Measurements from ENCODE around the gene PGA3. TPM values are rescaled to one million over a fixed set of nuclear protein-coding genes. Genes with fewer than 3 reads are reported as not detected.
"Not testable (repeated sequence)": the region's sequence is repeated elsewhere in the genome, so short reads cannot be mapped to it uniquely, and the experiment has no call there.

PGA3 gene
- total RNA-seq, 2 donors from 2014 or later: not detected

- DNase-seq (peak; percentile 27 to 43), ATAC-seq (replicated peaks in 1 of 2) (no peak)
- H3K4me3 Mint-ChIP-seq: peak overlapping the region; percentile 70 to 71
- no peaks in the 10 kb centered on the region for H3K27me3 Mint-ChIP-seq (ENCODE audit: low read depth)
- no peaks in the 10 kb centered on the region for H3K9me3 Mint-ChIP-seq
- H3K4me1 Mint-ChIP-seq (ENCODE audit: low read depth): peaks cover 65% of the 10 kb centered on the region
- H3K27ac Mint-ChIP-seq: peak overlapping the region; percentile 72
- H3K36me3 Mint-ChIP-seq (ENCODE audit: insufficient read depth in 2 of 2): no peaks in the 10 kb centered on the region
Measured at GRCh38 chr11:61163714-61164605, 39.4 kb upstream of the PGA3 start.

- Mint-ChIP-seq H3K27ac (peak overlapping the region; percentile 72), H3K27me3 (ENCODE audit: low read depth) (no peaks in the 10 kb centered on the region), H3K4me3 (peak overlapping the region; percentile 70 to 71), H3K4me1 (ENCODE audit: low read depth) (peaks cover 59% of the 10 kb centered on the region), H3K36me3 (ENCODE audit: insufficient read depth in 2 of 2) (no peaks in the 10 kb centered on the region), H3K9me3 (no peaks in the 10 kb centered on the region)
- DNase-seq: no peak
- no peak for ATAC-seq (replicated peaks in 1 of 2)
Measured at GRCh38 chr11:61164606-61165424, 38.5 kb upstream of the PGA3 start.

- H3K27me3 Mint-ChIP-seq (ENCODE audit: low read depth); H3K36me3 Mint-ChIP-seq (ENCODE audit: insufficient read depth in 2 of 2); H3K4me3 Mint-ChIP-seq; DNase-seq; ATAC-seq (replicated peaks in 1 of 2); H3K27ac Mint-ChIP-seq; H3K9me3 Mint-ChIP-seq: not testable (repeated sequence)
- peaks cover 50% of the 10 kb centered on the region for H3K4me1 Mint-ChIP-seq (ENCODE audit: low read depth)
Measured at GRCh38 chr11:61165785-61166184, 37.5 kb upstream of the PGA3 start.

GRCh38 chr11:61166331-61166730 lies 37.0 kb upstream of the PGA3 start:
- not testable (repeated sequence) for H3K36me3 Mint-ChIP-seq (ENCODE audit: insufficient read depth in 2 of 2); H3K27ac Mint-ChIP-seq; ATAC-seq (replicated peaks in 1 of 2); H3K27me3 Mint-ChIP-seq (ENCODE audit: low read depth); H3K9me3 Mint-ChIP-seq; DNase-seq; H3K4me3 Mint-ChIP-seq
- peaks cover 49% of the 10 kb centered on the region for H3K4me1 Mint-ChIP-seq (ENCODE audit: low read depth)

GRCh38 chr11:61168042-61168688 lies 35.1 kb upstream of the PGA3 start:
- H3K9me3 Mint-ChIP-seq: peaks cover 8% of the 10 kb centered on the region in 2 donors
- peaks cover 4 to 9% of the 10 kb centered on the region in 2 donors for H3K36me3 Mint-ChIP-seq (ENCODE audit: insufficient read depth in 2 of 2)
- H3K27me3 Mint-ChIP-seq (ENCODE audit: low read depth): no peaks in the 10 kb centered on the region
- no peak overlapping the region for H3K4me3 Mint-ChIP-seq
- H3K27ac Mint-ChIP-seq: no peak overlapping the region
- ATAC-seq (replicated peaks in 1 of 2): no peak
- DNase-seq: no peak
- peaks cover 48% of the 10 kb centered on the region for H3K4me1 Mint-ChIP-seq (ENCODE audit: low read depth)

GRCh38 chr11:61168800-61169199 lies 34.5 kb upstream of the PGA3 start:
- Mint-ChIP-seq H3K36me3 (ENCODE audit: insufficient read depth in 2 of 2) (peaks cover 4 to 9% of the 10 kb centered on the region in 2 donors), H3K27ac (no peak overlapping the region), H3K9me3 (peaks cover 8 to 9% of the 10 kb centered on the region in 2 donors), H3K4me1 (ENCODE audit: low read depth) (peaks cover 42% of the 10 kb centered on the region), H3K27me3 (ENCODE audit: low read depth) (no peaks in the 10 kb centered on the region), H3K4me3 (no peak overlapping the region)
- DNase-seq (no peak), ATAC-seq (replicated peaks in 1 of 2) (no peak)

GRCh38 chr11:61170566-61170965 lies 32.7 kb upstream of the PGA3 start:
- no peak overlapping the region for H3K4me3 Mint-ChIP-seq
- peaks cover 26% of the 10 kb centered on the region for H3K4me1 Mint-ChIP-seq (ENCODE audit: low read depth)
- no peak for ATAC-seq (replicated peaks in 1 of 2)
- H3K9me3 Mint-ChIP-seq: peaks cover 8 to 9% of the 10 kb centered on the region in 2 donors
- H3K36me3 Mint-ChIP-seq (ENCODE audit: insufficient read depth in 2 of 2): peaks cover 4 to 9% of the 10 kb centered on the region in 2 donors
- no peaks in the 10 kb centered on the region for H3K27me3 Mint-ChIP-seq (ENCODE audit: low read depth)
- no peak overlapping the region for H3K27ac Mint-ChIP-seq
- DNase-seq: no peak

- Mint-ChIP-seq H3K27ac (no peak overlapping the region), H3K9me3 (peaks cover 8 to 9% of the 10 kb centered on the region in 2 donors), H3K4me3 (no peak overlapping the region), H3K4me1 (ENCODE audit: low read depth) (peaks cover 26% of the 10 kb centered on the region), H3K27me3 (ENCODE audit: low read depth) (no peaks in the 10 kb centered on the region), H3K36me3 (ENCODE audit: insufficient read depth in 2 of 2) (peaks cover 4 to 9% of the 10 kb centered on the region in 2 donors)
- ATAC-seq (replicated peaks in 1 of 2) (no peak), DNase-seq (no peak)
Measured at GRCh38 chr11:61171907-61172306, 31.4 kb upstream of the PGA3 start.

- no peak overlapping the region for H3K4me3 Mint-ChIP-seq
- no peak for ATAC-seq (replicated peaks in 1 of 2)
Measured at GRCh38 chr11:61172356-61172755, 31.0 kb upstream of the PGA3 start.

GRCh38 chr11:61172888-61173287 lies 30.4 kb upstream of the PGA3 start:
- Mint-ChIP-seq H3K27me3 (ENCODE audit: low read depth) (no peaks in the 10 kb centered on the region), H3K27ac (no peak overlapping the region), H3K9me3 (peaks cover 8 to 9% of the 10 kb centered on the region in 2 donors), H3K36me3 (ENCODE audit: insufficient read depth in 2 of 2) (peaks cover 4 to 9% of the 10 kb centered on the region in 2 donors), H3K4me3 (no peak overlapping the region), H3K4me1 (ENCODE audit: low read depth) (peaks cover 18% of the 10 kb centered on the region)
- DNase-seq (no peak), ATAC-seq (replicated peaks in 1 of 2) (no peak)

More at GRCh38 chr11:61172356-61172755, 31.0 kb upstream of the PGA3 start:
- no peaks in the 10 kb centered on the region for H3K27me3 Mint-ChIP-seq (ENCODE audit: low read depth)
- H3K27ac Mint-ChIP-seq: no peak overlapping the region
- no peak for DNase-seq
- peaks cover 23% of the 10 kb centered on the region for H3K4me1 Mint-ChIP-seq (ENCODE audit: low read depth)
- peaks cover 4 to 9% of the 10 kb centered on the region in 2 donors for H3K36me3 Mint-ChIP-seq (ENCODE audit: insufficient read depth in 2 of 2)
- H3K9me3 Mint-ChIP-seq: peaks cover 8 to 9% of the 10 kb centered on the region in 2 donors

- ATAC-seq (replicated peaks in 1 of 2) (no peak), DNase-seq (no peak)
- no peak overlapping the region for H3K4me3 Mint-ChIP-seq
- H3K9me3 Mint-ChIP-seq: peaks cover 8 to 9% of the 10 kb centered on the region in 2 donors
- no peaks in the 10 kb centered on the region for H3K27me3 Mint-ChIP-seq (ENCODE audit: low read depth)
- H3K36me3 Mint-ChIP-seq (ENCODE audit: insufficient read depth in 2 of 2): peaks cover 4 to 9% of the 10 kb centered on the region in 2 donors
- peaks cover 14% of the 10 kb centered on the region for H3K4me1 Mint-ChIP-seq (ENCODE audit: low read depth)
- H3K27ac Mint-ChIP-seq: no peak overlapping the region
Measured at GRCh38 chr11:61173456-61173855, 29.9 kb upstream of the PGA3 start.

- Mint-ChIP-seq H3K27ac (no peak overlapping the region), H3K27me3 (ENCODE audit: low read depth) (peaks cover under 1% of the 10 kb centered on the region), H3K36me3 (ENCODE audit: insufficient read depth in 2 of 2) (peaks cover 4 to 9% of the 10 kb centered on the region in 2 donors), H3K9me3 (peaks cover 8 to 9% of the 10 kb centered on the region in 2 donors), H3K4me3 (no peak overlapping the region), H3K4me1 (ENCODE audit: low read depth) (peaks cover 14% of the 10 kb centered on the region)
- no peak for ATAC-seq (replicated peaks in 1 of 2)
- no peak for DNase-seq
Measured at GRCh38 chr11:61174273-61174672, 29.0 kb upstream of the PGA3 start.
